NCI-H1436 treated with DMSO at 0.1 percent for 48 hours (cell line): Measurements from ENCODE around the gene RAMP2.

ENCODE experiments used
- DNase-seq: peaks from one replicate; lab custom pipeline; 2025; lab: John Stamatoyannopoulos, UW

RAMP2 gene

DNA sequence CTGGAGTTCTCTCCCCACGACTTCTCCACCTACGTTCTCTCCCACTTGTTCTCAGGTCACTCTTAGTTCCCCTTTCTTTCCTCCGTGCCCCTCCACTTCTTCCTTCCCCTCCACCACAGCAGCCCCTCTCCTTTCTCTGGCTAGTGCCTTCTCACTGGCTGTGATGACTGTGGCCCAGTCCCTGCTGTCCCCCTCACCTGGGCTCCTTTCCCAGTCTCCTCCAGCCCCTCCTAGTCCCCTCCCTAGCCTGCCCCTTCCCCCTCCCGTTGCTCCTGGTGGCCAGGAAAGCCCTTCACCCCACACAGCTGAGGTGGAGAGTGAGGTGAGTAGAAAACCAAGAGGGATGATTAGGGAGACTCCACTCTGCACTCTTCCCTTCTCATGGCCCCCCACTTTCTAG is 34.0 kb downstream of the RAMP2 start:
- DNase-seq, result no peak

DNA sequence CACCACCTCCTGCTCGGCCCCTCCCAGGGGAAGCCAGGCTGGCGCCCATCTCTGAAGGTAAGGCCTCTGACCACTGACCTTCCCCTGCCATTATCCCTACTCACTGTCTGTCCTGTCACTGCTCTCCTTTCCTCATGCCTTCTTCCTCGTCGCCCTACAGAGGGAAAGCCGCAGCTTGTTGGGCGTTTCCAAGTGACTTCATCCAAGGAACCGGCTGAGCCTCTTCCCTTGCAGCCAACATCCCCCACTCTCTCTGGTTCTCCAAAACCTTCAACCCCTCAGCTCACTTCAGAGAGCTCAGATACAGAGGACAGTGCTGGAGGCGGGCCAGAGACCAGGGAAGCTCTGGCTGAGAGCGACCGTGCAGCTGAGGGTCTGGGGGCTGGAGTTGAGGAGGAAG is 34.4 kb downstream of the RAMP2 start:
- no peak for DNase-seq

DNA sequence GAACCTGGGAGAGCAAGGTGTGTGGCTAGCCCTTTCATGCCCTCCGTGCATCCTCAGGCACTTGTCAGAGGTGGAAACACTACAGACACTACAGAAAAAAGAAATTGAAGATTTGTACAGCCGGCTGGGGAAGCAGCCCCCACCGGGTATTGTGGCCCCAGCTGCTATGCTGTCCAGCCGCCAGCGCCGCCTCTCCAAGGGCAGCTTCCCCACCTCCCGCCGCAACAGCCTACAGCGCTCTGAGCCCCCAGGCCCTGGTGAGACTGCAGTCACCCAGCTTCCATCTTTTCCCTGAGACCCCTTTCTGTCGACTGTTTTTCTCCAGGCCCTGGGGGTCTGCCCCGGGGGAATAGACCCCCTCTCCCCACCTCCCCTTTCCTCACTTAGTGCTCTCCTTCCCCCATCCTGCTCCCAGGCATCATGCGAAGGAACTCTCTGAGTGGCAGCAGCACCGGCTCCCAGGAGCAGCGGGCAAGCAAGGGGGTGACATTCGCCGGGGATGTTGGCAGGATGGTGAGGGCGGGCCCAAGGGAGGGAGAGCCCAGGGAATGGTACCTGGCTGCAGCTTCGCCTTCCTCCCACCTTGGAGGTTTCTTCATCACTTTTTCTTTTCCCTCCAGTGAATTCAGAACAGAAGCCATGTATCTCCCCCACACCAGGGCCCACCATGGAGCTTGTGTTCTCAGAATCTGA is 35.2 kb downstream of the RAMP2 start:
- no peak for DNase-seq

DNA sequence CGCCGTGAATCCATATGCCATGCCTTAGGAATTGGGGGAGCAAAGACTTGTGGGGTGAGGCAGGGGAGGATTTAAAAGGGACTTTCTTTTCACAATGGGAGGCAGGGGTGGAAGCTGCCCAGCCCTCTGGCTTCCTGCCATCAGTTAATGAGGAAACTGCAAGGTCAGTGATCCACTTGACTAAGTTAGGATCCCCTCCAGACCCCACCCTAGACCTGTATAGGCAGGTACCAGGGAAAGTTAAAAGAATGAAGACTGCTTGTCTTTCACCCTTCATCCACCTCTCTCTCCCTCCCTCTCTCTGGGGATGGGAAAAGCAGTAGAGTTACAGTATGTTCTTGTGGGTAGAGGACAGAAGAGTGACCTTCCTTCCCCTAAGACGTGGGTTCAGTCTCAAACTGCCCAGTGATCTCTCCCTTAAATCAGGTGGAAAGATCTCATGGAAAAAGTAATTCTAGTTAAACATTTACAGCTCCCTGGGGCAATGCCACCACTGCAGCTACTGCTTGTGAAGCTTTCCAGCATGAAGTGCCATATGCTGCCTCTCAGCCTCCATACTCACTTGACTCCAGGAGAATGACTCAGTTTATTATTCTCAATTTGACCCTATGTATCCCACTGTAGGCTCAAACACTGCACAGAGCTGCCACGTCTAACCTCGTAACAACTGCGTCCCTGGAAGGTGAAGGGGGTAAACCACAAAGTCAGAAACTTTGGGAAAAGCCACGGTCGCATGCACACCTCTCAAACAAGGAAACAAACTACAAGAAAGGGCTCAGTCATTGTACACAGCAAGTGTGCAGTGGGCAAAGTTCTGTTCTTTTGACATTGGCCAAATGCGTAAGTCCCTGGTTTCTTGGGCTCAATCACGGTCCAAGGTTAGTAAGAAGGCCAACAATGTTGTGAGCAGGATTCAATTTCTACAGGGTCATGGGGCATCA is 36.3 kb downstream of the RAMP2 start:
- DNase-seq, result no peak

DNA sequence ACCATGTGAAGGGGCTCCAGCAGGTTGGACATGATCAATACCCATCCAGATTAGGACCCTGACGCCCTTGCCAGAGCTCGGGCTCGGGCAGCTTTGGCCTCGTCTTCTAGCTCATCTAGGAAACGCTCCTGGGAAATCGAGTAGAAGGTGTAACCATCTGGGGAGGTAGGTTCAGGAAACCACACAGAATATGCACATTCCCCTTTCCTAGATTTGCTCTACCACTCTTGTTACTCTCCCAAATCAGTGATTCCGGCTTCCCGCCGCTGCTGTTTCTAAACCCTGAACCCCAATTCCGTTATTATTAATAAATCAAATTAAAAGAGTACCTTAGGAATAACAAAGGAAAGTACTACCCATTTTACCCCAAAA is 37.0 kb downstream of the RAMP2 start:
- DNase-seq, result no peak

DNA sequence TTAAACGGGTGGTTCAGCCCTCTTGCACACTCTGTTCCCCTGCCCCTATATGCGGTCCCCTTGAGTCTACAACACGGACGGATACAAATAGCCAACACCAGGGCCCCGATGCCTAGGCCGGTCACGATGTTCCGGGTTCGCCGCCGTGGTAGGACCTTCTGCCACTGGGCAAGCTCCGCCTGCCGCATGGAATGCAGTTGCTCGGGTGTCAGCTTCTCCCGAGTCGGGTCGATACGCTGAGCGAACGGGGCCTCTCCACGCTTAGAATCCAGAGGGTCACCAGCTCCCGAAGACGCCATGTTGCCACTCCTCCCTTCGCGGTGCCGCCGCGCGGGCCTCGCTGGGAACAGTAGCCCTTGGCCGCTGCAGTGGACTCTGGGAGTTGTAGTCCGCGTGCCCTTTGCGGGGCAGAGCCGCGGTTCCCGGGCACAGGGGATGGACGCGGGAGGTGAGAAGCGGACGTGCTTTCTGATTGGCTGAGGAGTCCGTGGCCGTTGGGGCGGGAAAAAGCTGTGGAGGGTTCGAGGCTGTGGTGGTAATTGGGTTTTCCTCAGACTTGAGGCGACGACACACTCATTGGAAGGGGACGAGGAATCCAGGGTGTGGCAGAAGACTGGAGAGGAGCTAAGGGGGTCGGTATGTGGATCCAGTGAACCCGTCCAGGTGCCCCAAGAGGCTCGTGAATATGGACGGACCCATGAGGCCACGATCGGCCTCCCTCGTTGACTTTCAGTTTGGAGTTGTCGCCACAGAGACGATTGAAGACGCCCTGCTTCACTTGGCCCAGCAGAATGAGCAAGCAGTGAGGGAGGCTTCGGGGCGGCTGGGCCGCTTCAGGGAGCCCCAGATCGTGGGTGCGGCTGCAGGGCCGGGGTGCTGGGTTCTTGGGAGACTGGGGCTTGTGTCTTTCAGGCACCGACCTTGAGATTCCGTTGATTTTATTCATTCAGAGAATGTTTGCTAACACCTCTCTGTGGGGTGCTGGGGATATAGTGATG is 37.7 kb downstream of the RAMP2 start, which contains the start of the genes CNTD1 and COA3:
Gene CNTD1 (plus strand): TSS at position 479 of the 998 bp plus-strand sequence. CDS start 207 bp downstream, at position 686.
Gene COA3 (minus strand): TSS at position 322 of the 998 bp plus-strand sequence. CDS start 23 bp downstream, at position 299.
- DNase-seq, result no peak

DNA sequence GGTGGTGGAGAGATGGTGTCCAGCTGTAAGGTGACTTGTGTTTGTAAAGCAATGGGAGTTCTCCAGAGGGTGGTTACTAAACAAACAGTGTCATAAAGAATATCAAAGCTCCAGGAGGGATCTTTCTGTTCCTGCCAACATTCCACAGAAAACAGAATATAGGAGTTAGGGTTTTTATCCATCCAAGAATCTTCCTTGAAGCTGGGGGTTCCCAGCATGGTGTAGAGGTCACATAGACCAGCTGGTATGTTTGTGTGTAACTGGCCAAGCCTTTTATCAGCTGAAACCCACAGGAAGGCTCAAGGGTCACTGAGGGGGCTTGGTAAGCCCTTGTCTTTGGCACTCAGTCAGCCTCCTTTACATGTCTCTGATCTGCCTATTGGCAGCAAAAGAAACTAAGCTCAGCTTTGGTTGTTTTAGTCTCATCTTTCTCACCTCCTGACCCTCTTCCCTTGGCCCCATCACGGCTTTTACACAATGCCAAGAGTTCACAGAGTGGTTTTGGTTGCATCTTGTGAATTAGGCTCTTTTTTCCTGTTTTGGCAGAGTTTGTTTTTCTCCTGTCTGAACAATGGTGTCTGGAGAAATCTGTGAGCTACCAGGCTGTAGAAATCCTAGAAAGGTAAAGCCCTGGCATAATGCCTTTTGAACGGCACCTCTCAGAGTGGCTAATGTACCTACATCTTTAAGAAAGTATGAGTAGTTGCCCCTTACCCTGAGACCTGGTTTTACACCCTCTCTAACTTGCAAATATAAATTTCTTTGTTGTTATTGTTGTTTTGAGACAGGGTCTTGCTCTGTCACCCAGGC is 42.3 kb downstream of the RAMP2 start:
- DNase-seq, result no peak

DNA sequence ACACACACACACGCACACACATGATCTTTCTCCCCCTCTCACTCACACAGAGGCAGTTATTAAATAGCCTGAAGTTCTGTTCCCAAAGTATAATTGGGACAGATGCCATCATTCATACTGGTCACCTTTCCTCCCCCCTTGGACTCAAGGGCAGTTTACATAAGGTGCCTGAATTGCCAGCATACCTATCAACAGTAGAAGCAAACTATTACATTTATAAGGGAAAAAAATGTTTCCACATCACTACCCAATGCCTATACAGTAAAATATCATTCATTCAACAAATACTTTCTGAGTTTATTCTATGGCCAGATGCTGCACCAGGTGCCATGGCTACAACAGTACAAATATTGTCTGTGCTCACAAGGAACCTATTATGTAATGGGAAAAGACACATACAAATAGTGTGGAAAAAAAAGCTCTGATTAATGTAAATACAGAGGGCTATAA is 43.9 kb downstream of the RAMP2 start:
- no peak for DNase-seq

DNA sequence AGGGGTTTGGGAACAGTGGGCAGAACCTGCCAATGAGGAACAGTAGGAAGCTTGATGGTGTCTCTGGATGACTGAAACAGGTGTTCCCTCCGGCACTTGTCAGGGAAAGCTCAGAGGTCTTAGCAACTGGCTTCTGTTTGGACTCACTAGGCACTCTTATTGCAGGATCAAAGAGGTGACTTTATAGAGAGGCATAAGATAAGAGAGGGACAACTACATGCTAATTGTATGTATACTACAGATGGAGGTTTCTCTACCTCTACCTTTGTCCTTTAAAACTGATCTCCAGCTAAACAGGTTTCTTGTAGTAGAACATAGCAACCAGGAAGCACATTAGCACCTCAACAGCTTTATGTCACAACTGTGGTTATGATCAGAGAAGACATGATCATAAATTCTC is 45.2 kb downstream of the RAMP2 start:
- no peak for DNase-seq

DNA sequence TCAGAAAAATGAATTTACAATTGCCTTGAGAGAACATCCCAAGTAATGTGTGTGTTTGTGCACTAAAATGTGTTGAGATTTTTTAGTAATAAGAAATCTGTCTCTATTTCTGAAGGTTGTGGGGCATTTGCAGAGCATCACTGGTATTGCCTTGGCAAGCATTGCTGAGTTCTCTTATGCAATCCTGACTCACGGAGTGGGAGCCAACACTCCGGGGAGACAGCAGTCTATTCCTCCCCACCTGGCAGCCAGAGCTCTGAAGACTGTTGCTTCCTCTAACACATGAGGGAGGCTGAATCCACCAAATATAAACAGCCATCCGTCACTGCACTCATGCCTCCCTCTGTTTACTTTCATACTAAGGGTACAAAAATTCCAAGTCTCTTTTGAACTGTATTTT is 48.2 kb downstream of the RAMP2 start:
- no peak for DNase-seq
